Measurements from ENCODE around the gene GGT6. TPM values are rescaled to one million over a fixed set of nuclear protein-coding genes. Genes with fewer than 3 reads are reported as not detected.

Gene GGT6
- total RNA-seq, 2 donors from 2014 or later: not detected

DNA sequence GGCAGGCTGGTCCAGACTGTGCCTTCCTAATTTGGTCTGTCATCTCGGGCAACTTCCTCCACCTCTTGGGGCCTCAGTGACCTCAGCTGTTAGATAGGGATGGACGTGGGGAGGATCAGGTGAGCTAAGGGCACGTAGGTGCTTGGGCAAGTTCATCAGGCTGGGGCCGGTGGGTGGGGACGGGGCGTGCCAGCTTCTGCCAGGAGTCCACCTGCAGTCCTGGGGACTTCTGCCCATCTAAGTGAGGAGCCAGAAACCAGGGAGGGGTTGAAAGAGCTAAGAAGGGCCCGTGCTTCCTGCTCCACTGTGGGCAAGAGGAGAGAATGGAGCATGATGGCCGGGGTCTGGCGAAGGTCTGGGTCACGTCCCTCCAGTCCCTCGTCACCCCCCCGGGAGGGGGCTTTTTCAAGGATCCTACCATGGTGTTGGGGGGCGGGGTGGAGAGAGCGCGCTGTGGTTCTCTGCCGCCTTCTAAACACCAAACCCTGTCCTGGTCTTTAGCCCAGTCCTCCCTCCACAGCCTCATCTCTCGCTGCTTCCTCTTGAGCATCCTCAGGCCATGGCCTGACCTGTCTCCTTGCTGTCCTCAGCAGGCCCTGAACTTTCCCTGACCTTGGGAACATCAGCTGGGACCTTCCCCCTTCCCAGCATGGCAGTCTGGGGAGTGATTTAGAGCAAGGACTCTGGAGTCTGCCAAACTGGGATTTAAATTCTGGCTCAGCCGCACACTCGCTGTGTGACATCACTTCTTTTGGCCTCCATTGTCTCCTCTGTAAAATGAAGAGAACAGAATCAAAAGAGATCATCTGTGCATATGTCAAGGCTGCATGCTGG, 40.1 kb downstream of the GGT6 start:
- peaks cover 0 to 45% of the 10 kb centered on the region in 2 donors for H3K4me1 ChIP-seq
- TF ChIP-seq, protein P1, sequence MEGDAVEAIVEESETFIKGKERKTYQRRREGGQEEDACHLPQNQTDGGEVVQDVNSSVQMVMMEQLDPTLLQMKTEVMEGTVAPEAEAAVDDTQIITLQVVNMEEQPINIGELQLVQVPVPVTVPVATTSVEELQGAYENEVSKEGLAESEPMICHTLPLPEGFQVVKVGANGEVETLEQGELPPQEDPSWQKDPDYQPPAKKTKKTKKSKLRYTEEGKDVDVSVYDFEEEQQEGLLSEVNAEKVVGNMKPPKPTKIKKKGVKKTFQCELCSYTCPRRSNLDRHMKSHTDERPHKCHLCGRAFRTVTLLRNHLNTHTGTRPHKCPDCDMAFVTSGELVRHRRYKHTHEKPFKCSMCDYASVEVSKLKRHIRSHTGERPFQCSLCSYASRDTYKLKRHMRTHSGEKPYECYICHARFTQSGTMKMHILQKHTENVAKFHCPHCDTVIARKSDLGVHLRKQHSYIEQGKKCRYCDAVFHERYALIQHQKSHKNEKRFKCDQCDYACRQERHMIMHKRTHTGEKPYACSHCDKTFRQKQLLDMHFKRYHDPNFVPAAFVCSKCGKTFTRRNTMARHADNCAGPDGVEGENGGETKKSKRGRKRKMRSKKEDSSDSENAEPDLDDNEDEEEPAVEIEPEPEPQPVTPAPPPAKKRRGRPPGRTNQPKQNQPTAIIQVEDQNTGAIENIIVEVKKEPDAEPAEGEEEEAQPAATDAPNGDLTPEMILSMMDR (IDR thresholded peaks at IDR 0.05): no peak
- no peak overlapping the region for H3K4me3 ChIP-seq
- no peaks in the 10 kb centered on the region for H3K27me3 ChIP-seq
- no peaks in the 10 kb centered on the region for H3K36me3 ChIP-seq
- peak overlapping the region; percentile 58 to 78 for H3K27ac ChIP-seq
- no peak for DNase-seq (ENCODE audit: low spot score)
- no peaks in the 10 kb centered on the region for H3K9me3 ChIP-seq

DNA sequence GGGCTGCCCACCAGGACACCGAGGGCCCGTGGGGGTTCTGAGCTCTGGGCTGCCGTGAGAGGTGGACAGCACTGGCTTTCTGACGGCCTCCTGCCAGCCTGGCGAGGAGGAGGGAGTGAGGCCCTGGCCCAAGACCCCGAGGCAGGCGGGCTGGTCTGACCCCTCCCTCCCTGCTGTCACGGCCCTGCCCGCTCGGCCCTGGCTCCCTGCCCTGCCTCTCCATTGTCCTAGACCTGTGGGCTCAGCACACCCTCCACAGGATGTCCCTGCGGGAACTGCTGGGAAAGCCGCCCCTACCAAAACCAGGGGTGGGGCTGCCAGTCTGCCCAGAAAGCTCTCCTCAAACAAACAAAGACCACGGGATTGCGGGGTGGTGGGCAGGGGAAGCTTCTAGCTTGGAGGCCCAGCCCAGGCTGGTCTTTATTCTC, 41.0 kb downstream of the GGT6 start:
- no peaks in the 10 kb centered on the region for H3K36me3 ChIP-seq
- no peaks in the 10 kb centered on the region for H3K27me3 ChIP-seq
- no peak for DNase-seq (ENCODE audit: low spot score)
- peak overlapping the region; percentile 74 to 78 for H3K27ac ChIP-seq
- TF ChIP-seq, protein P1 (IDR thresholded peaks at IDR 0.05): no peak
- H3K4me1 ChIP-seq: peaks cover 0 to 45% of the 10 kb centered on the region in 2 donors
- no peaks in the 10 kb centered on the region for H3K9me3 ChIP-seq
- no peak overlapping the region for H3K4me3 ChIP-seq

DNA sequence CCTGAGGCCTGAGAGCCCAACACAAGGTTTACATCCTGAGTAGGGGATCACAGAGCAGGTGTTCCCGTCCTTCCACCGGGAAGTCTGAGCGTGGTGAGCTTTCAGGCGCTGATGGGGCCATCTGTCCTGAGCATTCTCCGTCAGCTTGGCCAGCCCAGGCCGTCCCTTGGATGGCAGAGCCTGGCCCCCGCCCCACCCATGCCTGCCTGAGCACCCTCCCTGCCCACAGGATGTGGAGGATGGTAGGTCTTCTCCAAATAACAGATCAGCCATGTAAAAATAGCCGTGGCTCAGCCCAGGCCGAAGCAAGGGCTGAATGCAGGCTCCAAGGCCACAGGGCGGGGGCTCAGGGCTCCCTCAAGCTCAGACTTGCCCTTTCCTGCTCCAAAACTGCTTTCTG, 41.5 kb downstream of the GGT6 start:
- Histone ChIP-seq H3K27ac (peak overlapping the region; percentile 74 to 78), H3K4me3 (no peak overlapping the region), H3K4me1 (peaks cover 0 to 46% of the 10 kb centered on the region in 2 donors), H3K9me3 (no peaks in the 10 kb centered on the region), H3K36me3 (no peaks in the 10 kb centered on the region), H3K27me3 (no peaks in the 10 kb centered on the region)
- TF ChIP-seq, protein P1 (IDR thresholded peaks at IDR 0.05): no peak
- no peak for DNase-seq (ENCODE audit: low spot score)

DNA sequence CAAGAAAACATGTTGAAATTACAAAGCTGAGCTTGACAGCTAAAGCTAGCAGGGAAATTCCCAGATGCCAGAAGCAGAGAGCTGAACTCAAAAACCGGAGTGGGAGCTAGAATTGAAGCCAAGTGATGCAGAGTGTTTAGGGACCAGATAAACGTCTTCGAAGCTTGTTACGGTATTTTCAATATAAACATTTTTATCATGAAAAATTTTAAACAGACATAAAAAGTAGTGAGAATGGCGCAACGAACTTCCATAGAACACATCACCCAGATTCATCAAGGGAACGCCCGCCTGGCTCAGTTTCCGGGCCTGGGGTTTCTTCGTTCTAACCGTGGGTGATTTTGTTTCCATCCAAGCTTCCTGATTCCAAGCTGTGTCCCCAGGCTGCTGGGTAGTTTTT, 43.6 kb downstream of the GGT6 start:
- no peak for DNase-seq (ENCODE audit: low spot score)
- TF ChIP-seq, protein P1 (IDR thresholded peaks at IDR 0.05): no peak
- H3K9me3 ChIP-seq: no peaks in the 10 kb centered on the region
- H3K4me3 ChIP-seq: no peak overlapping the region
- no peaks in the 10 kb centered on the region for H3K27me3 ChIP-seq
- H3K36me3 ChIP-seq: no peaks in the 10 kb centered on the region
- no peak overlapping the region for H3K27ac ChIP-seq
- peaks cover 0 to 53% of the 10 kb centered on the region in 2 donors for H3K4me1 ChIP-seq

DNA sequence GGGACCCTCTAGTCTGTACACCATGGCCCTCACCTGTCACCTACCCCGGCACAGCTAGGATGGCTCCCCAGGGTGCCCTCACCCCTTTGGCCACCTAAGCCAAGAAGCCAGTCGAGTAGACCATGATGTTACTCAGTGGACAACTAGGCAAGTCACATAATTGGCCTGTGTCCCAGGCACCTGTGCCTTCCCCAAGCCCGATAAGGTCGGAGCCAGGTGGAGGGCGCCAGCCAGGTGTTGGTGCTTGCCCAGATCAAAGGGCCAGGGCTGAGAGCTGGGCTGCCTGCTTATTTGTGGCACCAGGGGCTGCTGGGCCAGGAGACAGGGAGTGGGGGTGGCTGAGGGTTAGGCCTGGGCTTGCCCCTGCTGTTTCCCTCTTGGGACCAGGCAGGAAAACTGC, 44.9 kb downstream of the GGT6 start:
- peaks cover 0 to 49% of the 10 kb centered on the region in 2 donors for H3K4me1 ChIP-seq
- DNase-seq (ENCODE audit: low spot score): no peak
- no peak overlapping the region for H3K27ac ChIP-seq
- H3K9me3 ChIP-seq: no peaks in the 10 kb centered on the region
- no peak overlapping the region for H3K4me3 ChIP-seq
- TF ChIP-seq, protein P1 (IDR thresholded peaks at IDR 0.05): no peak
- no peaks in the 10 kb centered on the region for H3K36me3 ChIP-seq
- H3K27me3 ChIP-seq: no peaks in the 10 kb centered on the region
